ENCODE measurements around the gene NDST3.

The NDST3 gene

GRCh38 chr4:118268780-118269179 lies 234.5 kb downstream of the NDST3 start:
- Histone ChIP-seq H3K4me3 (ENCODE audit: low read length in 2 of 2) (no peak overlapping the region), H2AFZ (ENCODE audit: low read length) (no peak overlapping the region), H3K9ac (ENCODE audit: low read depth, low read length, poor library complexity) (no peak overlapping the region), H2BK15ac (ENCODE audit: low read length) (no peak overlapping the region), H2BK12ac (ENCODE audit: low read length) (no peak overlapping the region), H2BK120ac (ENCODE audit: low read depth, low read length) (no peak overlapping the region), H3K4me2 (ENCODE audit: insufficient read depth, low read length, poor library complexity, severe bottlenecking) (no peak overlapping the region), H4K8ac (ENCODE audit: low read depth, low read length) (no peak overlapping the region), H2BK5ac (ENCODE audit: low read length) (no peak overlapping the region), H3K9me3 (replicated peaks in 1 of 2; ENCODE audit: control insufficient read depth in 2 of 2, insufficient read depth in 1 of 2, low read depth in 1 of 2, low read length in 2 of 2) (no peaks in the 10 kb centered on the region), H3K27me3 (ENCODE audit: control insufficient read depth in 3 of 3, insufficient read depth in 3 of 3, low read depth in 1 of 3, low read length in 3 of 3) (peaks cover 0 to 4% (median 0%) of the 10 kb centered on the region in 3 experiments), H3K23ac (ENCODE audit: low read depth, low read length, poor library complexity) (no peak overlapping the region), H3K14ac (ENCODE audit: low read length) (no peak overlapping the region), H2AK5ac (ENCODE audit: low read depth, low read length) (no peak overlapping the region), H3K79me1 (ENCODE audit: low read depth, low read length) (no peaks in the 10 kb centered on the region), H3K4ac (ENCODE audit: low read length) (no peak overlapping the region), H3K27ac (replicated peaks; ENCODE audit: low read length) (no peak overlapping the region), H4K91ac (ENCODE audit: low read depth, low read length, poor library complexity) (no peak overlapping the region), H3K4me1 (ENCODE audit: control insufficient read depth in 2 of 2, insufficient read depth in 1 of 2, low read depth in 1 of 2, low read length in 2 of 2) (no peaks in the 10 kb centered on the region), H3K18ac (ENCODE audit: low read length) (no peak overlapping the region), H3K36me3 (replicated peaks in 1 of 2; ENCODE audit: control insufficient read depth in 2 of 2, insufficient read depth in 2 of 2, low read length in 2 of 2) (no peaks in the 10 kb centered on the region)
- no peak for DNase-seq (ENCODE audit: low spot score)
- WGBS, 2 donors (ENCODE audit: extremely low coverage in 2 of 2, insufficient read length in 2 of 2, insufficient replicate concordance in 1 of 2), result no CpG with 5 or more reads among the region's 3 CpGs

- WGBS, 2 donors (ENCODE audit: extremely low coverage in 2 of 2, insufficient read length in 2 of 2, insufficient replicate concordance in 1 of 2), result no CpG with 5 or more reads among the region's 2 CpGs
- no peak overlapping the region for H3K4me2 ChIP-seq (ENCODE audit: insufficient read depth, low read length, poor library complexity, severe bottlenecking)
- H3K27me3 ChIP-seq (ENCODE audit: control insufficient read depth in 3 of 3, insufficient read depth in 3 of 3, low read depth in 1 of 3, low read length in 3 of 3), result peaks cover 0 to 11% (median 0%) of the 10 kb centered on the region in 3 experiments
- H4K91ac ChIP-seq (ENCODE audit: low read depth, low read length, poor library complexity), result no peak overlapping the region
- no peak overlapping the region for H2BK5ac ChIP-seq (ENCODE audit: low read length)
- H2BK15ac ChIP-seq (ENCODE audit: low read length), result no peak overlapping the region
- no peak overlapping the region for H2AFZ ChIP-seq (ENCODE audit: low read length)
- no peaks in the 10 kb centered on the region for H3K36me3 ChIP-seq (replicated peaks in 1 of 2; ENCODE audit: control insufficient read depth in 2 of 2, insufficient read depth in 2 of 2, low read length in 2 of 2)
- no peak overlapping the region for H3K27ac ChIP-seq (replicated peaks; ENCODE audit: low read length)
- H4K8ac ChIP-seq (ENCODE audit: low read depth, low read length), result no peak overlapping the region
- no peak overlapping the region for H2BK120ac ChIP-seq (ENCODE audit: low read depth, low read length)
- no peak overlapping the region for H2AK5ac ChIP-seq (ENCODE audit: low read depth, low read length)
- H2BK12ac ChIP-seq (ENCODE audit: low read length), result no peak overlapping the region
- no peak overlapping the region for H3K4ac ChIP-seq (ENCODE audit: low read length)
- no peak overlapping the region for H3K18ac ChIP-seq (ENCODE audit: low read length)
- no peak overlapping the region for H3K9ac ChIP-seq (ENCODE audit: low read depth, low read length, poor library complexity)
- no peaks in the 10 kb centered on the region for H3K79me1 ChIP-seq (ENCODE audit: low read depth, low read length)
- DNase-seq (ENCODE audit: low spot score), result peak; percentile 24
- no peak overlapping the region for H3K23ac ChIP-seq (ENCODE audit: low read depth, low read length, poor library complexity)
- H3K14ac ChIP-seq (ENCODE audit: low read length), result no peak overlapping the region
- H3K4me3 ChIP-seq (ENCODE audit: low read length in 2 of 2), result no peak overlapping the region
- H3K9me3 ChIP-seq (replicated peaks in 1 of 2; ENCODE audit: control insufficient read depth in 2 of 2, insufficient read depth in 1 of 2, low read depth in 1 of 2, low read length in 2 of 2), result no peaks in the 10 kb centered on the region
- H3K4me1 ChIP-seq (ENCODE audit: control insufficient read depth in 2 of 2, insufficient read depth in 1 of 2, low read depth in 1 of 2, low read length in 2 of 2), result no peaks in the 10 kb centered on the region
Measured at GRCh38 chr4:118270492-118270891, 236.2 kb downstream of the NDST3 start.

- WGBS, 2 donors (ENCODE audit: extremely low coverage in 2 of 2, insufficient read length in 2 of 2, insufficient replicate concordance in 1 of 2), result no CpG with 5 or more reads among the region's 2 CpGs
- H3K4me3 ChIP-seq (ENCODE audit: low read length in 2 of 2), result no peak overlapping the region
Measured at GRCh38 chr4:118271788-118272187, 237.5 kb downstream of the NDST3 start.

GRCh38 chr4:118273642-118274041 lies 239.4 kb downstream of the NDST3 start:
- Histone ChIP-seq H3K4ac (ENCODE audit: low read length) (no peak overlapping the region), H3K9ac (ENCODE audit: low read depth, low read length, poor library complexity) (no peak overlapping the region), H2BK15ac (ENCODE audit: low read length) (no peak overlapping the region), H3K4me3 (ENCODE audit: low read length in 2 of 2) (no peak overlapping the region), H3K27ac (replicated peaks; ENCODE audit: low read length) (no peak overlapping the region), H3K18ac (ENCODE audit: low read length) (no peak overlapping the region), H2BK12ac (ENCODE audit: low read length) (no peak overlapping the region), H3K23ac (ENCODE audit: low read depth, low read length, poor library complexity) (no peak overlapping the region), H3K79me1 (ENCODE audit: low read depth, low read length) (no peaks in the 10 kb centered on the region), H3K4me1 (ENCODE audit: control insufficient read depth in 2 of 2, insufficient read depth in 1 of 2, low read depth in 1 of 2, low read length in 2 of 2) (no peaks in the 10 kb centered on the region), H2BK120ac (ENCODE audit: low read depth, low read length) (no peak overlapping the region), H3K4me2 (ENCODE audit: insufficient read depth, low read length, poor library complexity, severe bottlenecking) (no peak overlapping the region), H3K36me3 (replicated peaks in 1 of 2; ENCODE audit: control insufficient read depth in 2 of 2, insufficient read depth in 2 of 2, low read length in 2 of 2) (no peaks in the 10 kb centered on the region), H4K8ac (ENCODE audit: low read depth, low read length) (no peak overlapping the region), H3K14ac (ENCODE audit: low read length) (no peak overlapping the region), H2AK5ac (ENCODE audit: low read depth, low read length) (no peak overlapping the region), H4K91ac (ENCODE audit: low read depth, low read length, poor library complexity) (no peak overlapping the region), H2AFZ (ENCODE audit: low read length) (no peak overlapping the region), H3K27me3 (ENCODE audit: control insufficient read depth in 3 of 3, insufficient read depth in 3 of 3, low read depth in 1 of 3, low read length in 3 of 3) (peaks cover 0 to 14% (median 0%) of the 10 kb centered on the region in 3 experiments), H2BK5ac (ENCODE audit: low read length) (no peak overlapping the region), H3K9me3 (replicated peaks in 1 of 2; ENCODE audit: control insufficient read depth in 2 of 2, insufficient read depth in 1 of 2, low read depth in 1 of 2, low read length in 2 of 2) (peaks cover 0 to 4% of the 10 kb centered on the region in 2 donors)
- no CpG with 5 or more reads among the region's 1 CpG for WGBS, 2 donors (ENCODE audit: extremely low coverage in 2 of 2, insufficient read length in 2 of 2, insufficient replicate concordance in 1 of 2)
- DNase-seq (ENCODE audit: low spot score), result no peak

More at GRCh38 chr4:118271788-118272187, 237.5 kb downstream of the NDST3 start:
- H3K18ac ChIP-seq (ENCODE audit: low read length), result no peak overlapping the region
- no peak overlapping the region for H2AK5ac ChIP-seq (ENCODE audit: low read depth, low read length)
- H2BK120ac ChIP-seq (ENCODE audit: low read depth, low read length), result no peak overlapping the region
- no peak overlapping the region for H3K14ac ChIP-seq (ENCODE audit: low read length)
- H4K91ac ChIP-seq (ENCODE audit: low read depth, low read length, poor library complexity), result no peak overlapping the region
- no peak overlapping the region for H3K23ac ChIP-seq (ENCODE audit: low read depth, low read length, poor library complexity)
- H3K4ac ChIP-seq (ENCODE audit: low read length), result no peak overlapping the region
- no peak overlapping the region for H3K4me2 ChIP-seq (ENCODE audit: insufficient read depth, low read length, poor library complexity, severe bottlenecking)
- no peaks in the 10 kb centered on the region for H3K4me1 ChIP-seq (ENCODE audit: control insufficient read depth in 2 of 2, insufficient read depth in 1 of 2, low read depth in 1 of 2, low read length in 2 of 2)
- no peak overlapping the region for H2BK5ac ChIP-seq (ENCODE audit: low read length)
- no peak overlapping the region for H4K8ac ChIP-seq (ENCODE audit: low read depth, low read length)
- H2BK15ac ChIP-seq (ENCODE audit: low read length), result no peak overlapping the region
- H2BK12ac ChIP-seq (ENCODE audit: low read length), result no peak overlapping the region
- H3K9ac ChIP-seq (ENCODE audit: low read depth, low read length, poor library complexity), result no peak overlapping the region
- no peak overlapping the region for H2AFZ ChIP-seq (ENCODE audit: low read length)
- no peaks in the 10 kb centered on the region for H3K9me3 ChIP-seq (replicated peaks in 1 of 2; ENCODE audit: control insufficient read depth in 2 of 2, insufficient read depth in 1 of 2, low read depth in 1 of 2, low read length in 2 of 2)
- no peak for DNase-seq (ENCODE audit: low spot score)
- peaks cover 0 to 11% (median 0%) of the 10 kb centered on the region in 3 experiments for H3K27me3 ChIP-seq (ENCODE audit: control insufficient read depth in 3 of 3, insufficient read depth in 3 of 3, low read depth in 1 of 3, low read length in 3 of 3)
- no peak overlapping the region for H3K27ac ChIP-seq (replicated peaks; ENCODE audit: low read length)
- H3K79me1 ChIP-seq (ENCODE audit: low read depth, low read length), result no peaks in the 10 kb centered on the region
- H3K36me3 ChIP-seq (replicated peaks in 1 of 2; ENCODE audit: control insufficient read depth in 2 of 2, insufficient read depth in 2 of 2, low read length in 2 of 2), result no peaks in the 10 kb centered on the region
